HCT116 (cell line): ENCODE data around the gene CTNNB1. TPM values are rescaled to one million over a fixed set of nuclear protein-coding genes. Genes with fewer than 3 reads are reported as not detected.

Source experiments
- ATAC-seq: fragments of 200-7000 bp; cut with Tn5 transposase; 2 replicates; pipeline ENCODE4 v1.9.1; 2020; ENCODE audit warnings: mild to moderate bottlenecking, moderate library complexity
- BruUV-seq: library from RNA; stranded (reverse); fragments of 400-500 nt; replicated peaks from 2 replicates; lab custom pipeline; 2021; lab: Mats Ljungman, UMichigan
- CTCF ChIA-PET: fragments of 300-600 bp; sonication (Branson Sonifier 250); formaldehyde crosslinking; loops from one replicate; lab custom pipeline; 2021; ENCODE audit warnings: antibody characterized with exemption; lab: Charles Lee
- POLR2A ChIA-PET: fragments of 300-600, 350-600 bp; sonication (Branson Sonifier 250); formaldehyde crosslinking; loops from one replicate; lab custom pipeline; 2021; ENCODE audit warnings: antibody characterized with exemption; lab: Charles Lee
- RAD21 ChIA-PET, 2 experiments: fragments of 300-600 bp; sonication (Branson Sonifier 250); formaldehyde crosslinking; loops; one replicate each; lab custom pipeline; 2023; ENCODE audit warnings: low total read pairs in 2 of 2; ENCODE audit not compliant: uncharacterized antibody in 2 of 2, unreplicated experiment in 2 of 2, low non-redundant PET in 1 of 2; lab: Charles Lee
- DNase-seq: peaks from one replicate; pipeline ENCODE4 v3.0.0-alpha.2; 2010; ENCODE audit warnings: low read depth, low spot score
- H2AFZ ChIP-seq: fragments of 200-600 bp; shearing (Covaris generic), sonication (generic); 2 replicates; pipeline ENCODE4 v1.6.1; 2017; ENCODE audit warnings: low read depth, mixed run types, mixed read lengths, antibody characterized with exemption, low read length; ENCODE audit not compliant: poor library complexity, severe bottlenecking
- H3K27ac ChIP-seq: 2 replicates; pipeline ENCODE4 v1.5.1; 2012; ENCODE audit warnings: low read depth, low read length
- H3K27me3 ChIP-seq: fragments of 200-600 bp; sonication (generic); 2 replicates; pipeline ENCODE4 v1.6.1; 2016; ENCODE audit warnings: mixed run types, low read length, mixed read lengths; ENCODE audit not compliant: insufficient read depth
- H3K36me3 ChIP-seq, 2 experiments: fragments of 200-500 bp in 1 of 2; fragments of 200-600 bp in 1 of 2; sonication (Bioruptor generic) in 1 of 2; sonication (generic) in 1 of 2; 2 replicates each; pipeline versions ENCODE4 v1.5.1 to v1.6.1; 2014 to 2016; ENCODE audit warnings: low read length in 2 of 2, inconsistent platforms in 1 of 2, mixed read lengths in 1 of 2, mixed run types in 1 of 2; ENCODE audit not compliant: insufficient read depth in 2 of 2, control insufficient read depth in 1 of 2
- H3K4me1 ChIP-seq, 2 experiments: fragments of 200-600 bp in 1 of 2; sonication (generic) in 1 of 2; 2 replicates each; pipeline versions ENCODE4 v1.5.1 to v1.6.1; 2012 to 2017; ENCODE audit warnings: low read length in 2 of 2, inconsistent platforms in 1 of 2, mild to moderate bottlenecking in 1 of 2, mixed read lengths in 1 of 2, mixed run types in 1 of 2, moderate library complexity in 1 of 2; ENCODE audit not compliant: insufficient read depth in 2 of 2, control insufficient read depth in 1 of 2
- H3K4me2 ChIP-seq: fragments of 200-600 bp; sonication (generic); 2 replicates; pipeline ENCODE4 v1.6.1; 2017; ENCODE audit warnings: mixed run types, low read length, mixed read lengths
- H3K4me3 ChIP-seq, 2 experiments: fragments of 200-600 bp in 1 of 2; sonication (generic) in 1 of 2; replicated peaks in 1 of 2; 2 replicates each; pipeline ENCODE4 v1.5.1; 2011 to 2016; ENCODE audit warnings: low read length in 2 of 2, control low read depth in 1 of 2, low read depth in 1 of 2, mild to moderate bottlenecking in 1 of 2, mixed read lengths in 1 of 2, mixed run types in 1 of 2
- H3K79me2 ChIP-seq: fragments of 200-600 bp; sonication (generic); 2 replicates; pipeline ENCODE4 v1.6.1; 2017; ENCODE audit warnings: mild to moderate bottlenecking, mixed run types, low read length, moderate library complexity, mixed read lengths; ENCODE audit not compliant: insufficient read depth
- H3K9ac ChIP-seq: fragments of 200-600 bp; sonication (generic); 2 replicates; pipeline ENCODE4 v1.6.1; 2016; ENCODE audit warnings: low read length, mixed read lengths
- H3K9me2 ChIP-seq: fragments of 200-600 bp; sonication (generic), shearing (Covaris generic); 2 replicates; pipeline ENCODE4 v1.6.1; 2017; ENCODE audit warnings: mixed run types, mild to moderate bottlenecking, moderate library complexity; ENCODE audit not compliant: insufficient read depth
- H3K9me3 ChIP-seq, 2 experiments: fragments of 200-500 bp in 1 of 2; fragments of 200-600 bp in 1 of 2; sonication (Bioruptor generic) in 1 of 2; sonication (generic) in 1 of 2; 2 replicates each; pipeline ENCODE4 v1.6.1; 2014 to 2017; ENCODE audit warnings: low read length in 2 of 2, mixed read lengths in 2 of 2, inconsistent platforms in 1 of 2, low read depth in 1 of 2, mild to moderate bottlenecking in 1 of 2, mixed run types in 1 of 2, moderate library complexity in 1 of 2; ENCODE audit not compliant: control insufficient read depth in 1 of 2, insufficient read depth in 1 of 2
- H4K20me1 ChIP-seq: fragments of 200-600 bp; sonication (generic), shearing (Covaris generic); 2 replicates; pipeline ENCODE4 v1.6.1; 2017; ENCODE audit warnings: mixed run types, mild to moderate bottlenecking, moderate library complexity; ENCODE audit not compliant: insufficient read depth
- ATF3 ChIP-seq: IDR thresholded peaks from 2 replicates; pipeline ENCODE4 v1.6.1; 2012
- CEBPB ChIP-seq: IDR thresholded peaks from 2 replicates; pipeline ENCODE4 v1.6.1; 2012; ENCODE audit warnings: low read depth
- CTCF ChIP-seq, 3 experiments: fragments of 200-600 bp in 1 of 3; sonication (generic) in 1 of 3; IDR thresholded peaks in 2 of 3; conservative IDR thresholded peaks in 1 of 3; 2 replicates each; pipeline ENCODE4 v1.5.1; 2012 to 2017; ENCODE audit warnings: low read depth in 2 of 3, low read length in 2 of 3, antibody characterized with exemption in 1 of 3, borderline replicate concordance in 1 of 3, control low read depth in 1 of 3, mild to moderate bottlenecking in 1 of 3, mixed read lengths in 1 of 3, mixed run types in 1 of 3, moderate library complexity in 1 of 3; ENCODE audit not compliant: insufficient read depth in 1 of 3
- EGR1 ChIP-seq: IDR thresholded peaks from 2 replicates; pipeline ENCODE4 v1.6.1; 2012; ENCODE audit warnings: low read depth
- EZH2phosphoT487 ChIP-seq: fragments of 200-600 bp; IDR thresholded peaks from 2 replicates; pipeline ENCODE4 v1.6.1; 2018; ENCODE audit warnings: antibody characterized with exemption, borderline replicate concordance
- MAX ChIP-seq: IDR thresholded peaks from 2 replicates; pipeline ENCODE4 v1.6.1; 2012
- POLR2AphosphoS5 ChIP-seq: IDR thresholded peaks from 2 replicates; pipeline ENCODE4 v1.6.1; 2011; ENCODE audit warnings: mild to moderate bottlenecking, low read depth, low read length, moderate library complexity
- REST ChIP-seq: IDR thresholded peaks from 2 replicates; pipeline ENCODE4 v1.6.1; 2012; ENCODE audit warnings: low read depth
- SRF ChIP-seq: IDR thresholded peaks from 2 replicates; pipeline ENCODE4 v1.6.1; 2012; ENCODE audit warnings: low read depth
- ZBTB33 ChIP-seq: IDR thresholded peaks from 2 replicates; pipeline ENCODE4 v1.6.1; 2011; ENCODE audit warnings: mild to moderate bottlenecking, low read length, moderate library complexity; ENCODE audit not compliant: insufficient replicate concordance; ENCODE audit errors: extremely low read depth
- ZFX ChIP-seq: fragments of 450-650 bp; IDR thresholded peaks from 2 replicates; pipeline ENCODE4 v1.6.1; 2017
- ZNF274 ChIP-seq: fragments of 200-500 bp; sonication (Bioruptor generic); IDR thresholded peaks from 2 replicates; pipeline ENCODE4 v1.6.1; 2014; ENCODE audit warnings: mild to moderate bottlenecking, low read depth, low read length, inconsistent platforms
- intact Hi-C: fragments of 100-400 bp; cut with micrococcal nuclease; formaldehyde crosslinking; loops from 2 replicates; pipeline ENCODE4 v1.10.0; 2022
- total RNA-seq: library from RNA; stranded (reverse); gene quantifications from one replicate; pipeline ENCODE4 v1.2.1, GENCODE V29; 2021; ENCODE audit not compliant: unreplicated experiment

Gene CTNNB1
- total RNA-seq, 1 experiment from 2014 or later: 265 TPM

- Histone ChIP-seq H3K9ac (no peak overlapping the region), H4K20me1 (peaks cover 9% of the 10 kb centered on the region; the same call in 1 of the 2 replicates), H3K4me1 (peaks cover 9 to 14% of the 10 kb centered on the region in 2 experiments), H3K9me3 (no peaks in the 10 kb centered on the region), H3K9me2 (no peaks in the 10 kb centered on the region), H3K27ac (no peak overlapping the region), H3K4me2 (no peak overlapping the region), H2AFZ (no peak overlapping the region), H3K36me3 (no peaks in the 10 kb centered on the region), H3K79me2 (peaks cover 15% of the 10 kb centered on the region), H3K4me3 (no peak overlapping the region), H3K27me3 (peaks cover 15% of the 10 kb centered on the region)
- CTCF ChIA-PET: no interaction called here
- intact Hi-C loops: no loop called here
- no TSS peak for BruUV-seq
- DNase-seq (no peak), ATAC-seq (no peak)
- POLR2A ChIA-PET: interaction anchor here (0.7 kb wide), 1 partner anchor 608 kb away, joined by 4 read pairs; no protein-coding TSS in a partner anchor
- no peak for TF ChIP-seq EZH2phosphoT487
- no peak for TF ChIP-seq ZNF274
- no peak for TF ChIP-seq CTCF (IDR thresholded peaks at IDR 0.05 in 2 of 3, conservative IDR thresholded peaks at IDR 0.05 in 1 of 3; ENCODE audit: borderline replicate concordance in 1 of 3, insufficient read depth in 1 of 3, low read depth in 2 of 3, low read length in 2 of 3)
- TF ChIP-seq MAX: no peak
- no peak for TF ChIP-seq REST
- TF ChIP-seq SRF: no peak
- no peak for TF ChIP-seq EGR1
- no peak for TF ChIP-seq ZBTB33
- no peak for TF ChIP-seq ZFX
- no peak for TF ChIP-seq CEBPB
- TF ChIP-seq POLR2AphosphoS5: no peak
- TF ChIP-seq ATF3: no peak
- RAD21 ChIA-PET: no interaction called here
Observed at GRCh38 chr3:41195946-41196345, 3.4 kb upstream of the CTNNB1 start.
